Right lobe of liver (tissue), 4 donors: ENCODE data around the gene NPSR1.

Source experiments
- POLR2A ChIP-seq: fragments of 450-650 bp; IDR thresholded peaks from one replicate; pipeline ENCODE4 v1.6.1; 2017; ENCODE audit warnings: antibody characterized with exemption, mild to moderate bottlenecking
- TF ChIP-seq, protein P1 (sequence below), 4 donors: fragments of 200-600 bp in 3 of 4; fragments of 450-650 bp in 1 of 4; IDR thresholded peaks; one replicate each; pipeline versions ENCODE4 v1.5.1 to v1.8.0; 2016 to 2022; ENCODE audit warnings: antibody characterized with exemption in 4 of 4, mild to moderate bottlenecking in 2 of 4
- donor health status: DM: no; HTN: no; CAD: no.
- donor health status: DM: no; HTN: no; CAD: no.
- donor health status: DM: no; HTN: yes; CAD: no.

- no peak for TF ChIP-seq POLR2A
- TF ChIP-seq, protein P1, sequence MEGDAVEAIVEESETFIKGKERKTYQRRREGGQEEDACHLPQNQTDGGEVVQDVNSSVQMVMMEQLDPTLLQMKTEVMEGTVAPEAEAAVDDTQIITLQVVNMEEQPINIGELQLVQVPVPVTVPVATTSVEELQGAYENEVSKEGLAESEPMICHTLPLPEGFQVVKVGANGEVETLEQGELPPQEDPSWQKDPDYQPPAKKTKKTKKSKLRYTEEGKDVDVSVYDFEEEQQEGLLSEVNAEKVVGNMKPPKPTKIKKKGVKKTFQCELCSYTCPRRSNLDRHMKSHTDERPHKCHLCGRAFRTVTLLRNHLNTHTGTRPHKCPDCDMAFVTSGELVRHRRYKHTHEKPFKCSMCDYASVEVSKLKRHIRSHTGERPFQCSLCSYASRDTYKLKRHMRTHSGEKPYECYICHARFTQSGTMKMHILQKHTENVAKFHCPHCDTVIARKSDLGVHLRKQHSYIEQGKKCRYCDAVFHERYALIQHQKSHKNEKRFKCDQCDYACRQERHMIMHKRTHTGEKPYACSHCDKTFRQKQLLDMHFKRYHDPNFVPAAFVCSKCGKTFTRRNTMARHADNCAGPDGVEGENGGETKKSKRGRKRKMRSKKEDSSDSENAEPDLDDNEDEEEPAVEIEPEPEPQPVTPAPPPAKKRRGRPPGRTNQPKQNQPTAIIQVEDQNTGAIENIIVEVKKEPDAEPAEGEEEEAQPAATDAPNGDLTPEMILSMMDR (IDR thresholded peaks at IDR 0.05): no peak
Observed at GRCh38 chr7:34734771-34735170, 76.8 kb downstream of the NPSR1 start.
